ENCODE data around the gene OXTR. TPM values are rescaled to one million over a fixed set of nuclear protein-coding genes. Genes with fewer than 3 reads are reported as not detected.

Gene OXTR
- total and polyA plus RNA-seq, 2 of the 13 experiments (the other 11 are each of a cell fraction or from before 2014, with no cell fraction given) = 0.36 to 0.95 TPM

DNA sequence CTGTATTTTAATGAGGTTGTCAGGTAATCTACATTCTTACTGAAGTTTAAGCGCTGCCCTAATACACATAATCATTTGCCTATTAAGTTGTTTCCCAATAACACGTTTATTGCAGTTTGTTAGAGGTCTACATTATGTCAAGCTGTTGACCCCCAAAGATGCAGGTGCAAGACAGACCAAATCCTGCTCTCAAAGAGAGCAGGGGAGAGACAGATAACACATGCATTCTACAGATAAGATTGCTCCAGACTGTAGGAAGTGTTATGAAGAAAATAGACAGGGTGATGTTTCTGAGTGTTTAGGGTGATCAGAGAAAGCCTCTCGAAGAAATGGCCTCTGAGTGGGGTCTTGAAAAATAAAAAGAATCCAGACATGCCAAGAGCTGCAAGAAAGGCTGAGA is 24.8 kb upstream of the OXTR start (continued):
- TF ChIP-seq, protein P1, sequence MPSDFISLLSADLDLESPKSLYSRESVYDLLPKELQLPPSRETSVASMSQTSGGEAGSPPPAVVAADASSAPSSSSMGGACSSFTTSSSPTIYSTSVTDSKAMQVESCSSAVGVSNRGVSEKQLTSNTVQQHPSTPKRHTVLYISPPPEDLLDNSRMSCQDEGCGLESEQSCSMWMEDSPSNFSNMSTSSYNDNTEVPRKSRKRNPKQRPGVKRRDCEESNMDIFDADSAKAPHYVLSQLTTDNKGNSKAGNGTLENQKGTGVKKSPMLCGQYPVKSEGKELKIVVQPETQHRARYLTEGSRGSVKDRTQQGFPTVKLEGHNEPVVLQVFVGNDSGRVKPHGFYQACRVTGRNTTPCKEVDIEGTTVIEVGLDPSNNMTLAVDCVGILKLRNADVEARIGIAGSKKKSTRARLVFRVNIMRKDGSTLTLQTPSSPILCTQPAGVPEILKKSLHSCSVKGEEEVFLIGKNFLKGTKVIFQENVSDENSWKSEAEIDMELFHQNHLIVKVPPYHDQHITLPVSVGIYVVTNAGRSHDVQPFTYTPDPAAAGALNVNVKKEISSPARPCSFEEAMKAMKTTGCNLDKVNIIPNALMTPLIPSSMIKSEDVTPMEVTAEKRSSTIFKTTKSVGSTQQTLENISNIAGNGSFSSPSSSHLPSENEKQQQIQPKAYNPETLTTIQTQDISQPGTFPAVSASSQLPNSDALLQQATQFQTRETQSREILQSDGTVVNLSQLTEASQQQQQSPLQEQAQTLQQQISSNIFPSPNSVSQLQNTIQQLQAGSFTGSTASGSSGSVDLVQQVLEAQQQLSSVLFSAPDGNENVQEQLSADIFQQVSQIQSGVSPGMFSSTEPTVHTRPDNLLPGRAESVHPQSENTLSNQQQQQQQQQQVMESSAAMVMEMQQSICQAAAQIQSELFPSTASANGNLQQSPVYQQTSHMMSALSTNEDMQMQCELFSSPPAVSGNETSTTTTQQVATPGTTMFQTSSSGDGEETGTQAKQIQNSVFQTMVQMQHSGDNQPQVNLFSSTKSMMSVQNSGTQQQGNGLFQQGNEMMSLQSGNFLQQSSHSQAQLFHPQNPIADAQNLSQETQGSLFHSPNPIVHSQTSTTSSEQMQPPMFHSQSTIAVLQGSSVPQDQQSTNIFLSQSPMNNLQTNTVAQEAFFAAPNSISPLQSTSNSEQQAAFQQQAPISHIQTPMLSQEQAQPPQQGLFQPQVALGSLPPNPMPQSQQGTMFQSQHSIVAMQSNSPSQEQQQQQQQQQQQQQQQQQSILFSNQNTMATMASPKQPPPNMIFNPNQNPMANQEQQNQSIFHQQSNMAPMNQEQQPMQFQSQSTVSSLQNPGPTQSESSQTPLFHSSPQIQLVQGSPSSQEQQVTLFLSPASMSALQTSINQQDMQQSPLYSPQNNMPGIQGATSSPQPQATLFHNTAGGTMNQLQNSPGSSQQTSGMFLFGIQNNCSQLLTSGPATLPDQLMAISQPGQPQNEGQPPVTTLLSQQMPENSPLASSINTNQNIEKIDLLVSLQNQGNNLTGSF (CRISPR knock-in tag; IDR thresholded peaks at IDR 0.05) = no peak

DNA sequence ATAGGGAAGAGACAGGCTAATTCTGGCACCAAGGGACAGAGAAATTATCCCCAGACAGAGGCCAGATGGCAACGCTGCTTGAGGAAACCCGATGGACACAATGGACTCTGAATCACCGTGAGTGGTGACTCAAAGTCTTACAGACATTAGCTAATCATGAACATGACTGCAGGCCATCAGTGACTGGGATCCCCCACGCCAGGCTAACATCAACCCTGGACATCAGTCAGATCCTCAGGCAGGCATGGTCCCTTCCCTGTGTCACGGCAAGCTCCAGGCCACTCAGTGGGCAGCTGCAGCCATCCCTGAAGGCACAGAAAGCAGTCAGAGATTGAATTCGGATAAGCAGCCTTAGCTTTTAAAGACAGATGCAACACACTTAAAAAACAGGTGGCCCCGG is 23.8 kb upstream of the OXTR start:
- DNase-seq (ENCODE audit: low spot score) = no peak
- no peak for FAIRE-seq
- no peaks in the 10 kb centered on the region for H3K79me2 ChIP-seq (ENCODE audit: insufficient read depth, low read length)
- ChIA-PET POLR2A (no interaction called here), CTCF (ENCODE audit: low intra/inter-chr PET ratio, low total read pairs) (no interaction called here)
- no peak overlapping the region for H3K4me3 ChIP-seq (replicated peaks in 1 of 3; ENCODE audit: insufficient read depth in 1 of 3, low read depth in 2 of 3, low read length in 3 of 3)
- no peaks in the 10 kb centered on the region for H3K9me3 ChIP-seq (ENCODE audit: low read length)
- H3K36me3 ChIP-seq (replicated peaks in 1 of 2; ENCODE audit: control insufficient read depth in 1 of 2, insufficient read depth in 2 of 2, low read length in 2 of 2) = no peaks in the 10 kb centered on the region
- H3K4me1 ChIP-seq (ENCODE audit: insufficient read depth, low read length) = no peaks in the 10 kb centered on the region
- no peak for TF ChIP-seq ZNF17 (CRISPR knock-in tag; IDR thresholded peaks at IDR 0.05)
- H3K27ac ChIP-seq (ENCODE audit: extremely low read length, insufficient read depth, low read length) = no peak overlapping the region
- no peaks in the 10 kb centered on the region for H4K20me1 ChIP-seq (ENCODE audit: insufficient read depth, low read length)
- no peak overlapping the region for H3K4me2 ChIP-seq (ENCODE audit: low read depth, low read length)
- no peak overlapping the region for H2AFZ ChIP-seq (ENCODE audit: low read length)
- no peak overlapping the region for H3K9ac ChIP-seq (ENCODE audit: insufficient read depth, low read depth, low read length)
- in situ Hi-C loops (cut with HindIII; ENCODE audit: extremely low pct_ligation_motif_present, low pct_unique_long_range_greater_than_20kb) (no loop called here), intact Hi-C loops (cut with micrococcal nuclease; ENCODE audit: unreplicated experiment) (no loop called here)
- no TSS peak for BruUV-seq (replicated peaks)
- no peak for ATAC-seq
- no peaks in the 10 kb centered on the region for H3K27me3 ChIP-seq (ENCODE audit: control insufficient read depth in 1 of 2, insufficient read depth in 2 of 2, low read length in 2 of 2)
- 96% methylated on average over 3 of the region's 7 CpGs for WGBS (ENCODE audit: low lambda C conversion rate)
